ENCODE results near the gene SLC22A7. TPM values are rescaled to one million over a fixed set of nuclear protein-coding genes. Genes with fewer than 3 reads are reported as not detected.
"Not testable (repeated sequence)": the region's sequence is repeated elsewhere in the genome, so short reads cannot be mapped to it uniquely, and the experiment has no call there.

Gene SLC22A7
- total RNA-seq, 1 donor from 2014 or later: not detected

DNA sequence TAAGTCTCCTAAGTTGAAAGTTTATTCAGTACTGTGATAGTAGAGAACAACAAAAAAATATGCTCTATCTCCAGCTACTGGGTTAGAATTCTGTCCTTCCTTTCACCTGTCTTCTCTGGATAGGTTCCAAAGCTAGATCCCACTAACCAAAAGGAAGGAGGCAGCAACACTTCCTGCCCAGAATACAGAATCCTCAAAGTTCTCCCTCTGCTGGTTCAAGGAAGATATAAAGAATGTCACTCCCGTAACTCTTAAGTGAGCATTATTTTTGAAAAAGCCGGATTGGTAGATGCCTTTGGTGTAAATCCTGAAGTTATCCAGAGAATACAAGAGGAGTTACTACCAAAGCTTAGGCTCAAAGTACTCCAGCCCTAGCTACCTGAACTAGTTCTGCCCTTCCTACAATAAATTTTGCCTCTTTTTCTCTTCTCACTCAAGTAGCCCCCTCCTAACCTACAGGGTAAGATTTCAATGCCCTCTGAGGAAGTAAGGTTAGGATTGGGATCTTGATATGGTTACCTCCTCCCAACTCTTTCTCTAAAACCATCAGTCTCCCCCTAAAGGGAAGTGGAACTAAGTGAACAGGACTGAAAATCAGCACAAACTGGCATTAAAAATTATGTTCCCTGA lies 36.5 kb downstream of the SLC22A7 start:
- peaks cover 0 to 23% of the 10 kb centered on the region in 2 donors for H3K36me3 ChIP-seq
- H3K27me3 ChIP-seq: no peaks in the 10 kb centered on the region
- TF ChIP-seq POLR2AphosphoS5 (IDR thresholded peaks at IDR 0.05; ENCODE audit: insufficient read depth in 1 of 2, low read depth in 1 of 2): no peak
- TF ChIP-seq, protein P1, sequence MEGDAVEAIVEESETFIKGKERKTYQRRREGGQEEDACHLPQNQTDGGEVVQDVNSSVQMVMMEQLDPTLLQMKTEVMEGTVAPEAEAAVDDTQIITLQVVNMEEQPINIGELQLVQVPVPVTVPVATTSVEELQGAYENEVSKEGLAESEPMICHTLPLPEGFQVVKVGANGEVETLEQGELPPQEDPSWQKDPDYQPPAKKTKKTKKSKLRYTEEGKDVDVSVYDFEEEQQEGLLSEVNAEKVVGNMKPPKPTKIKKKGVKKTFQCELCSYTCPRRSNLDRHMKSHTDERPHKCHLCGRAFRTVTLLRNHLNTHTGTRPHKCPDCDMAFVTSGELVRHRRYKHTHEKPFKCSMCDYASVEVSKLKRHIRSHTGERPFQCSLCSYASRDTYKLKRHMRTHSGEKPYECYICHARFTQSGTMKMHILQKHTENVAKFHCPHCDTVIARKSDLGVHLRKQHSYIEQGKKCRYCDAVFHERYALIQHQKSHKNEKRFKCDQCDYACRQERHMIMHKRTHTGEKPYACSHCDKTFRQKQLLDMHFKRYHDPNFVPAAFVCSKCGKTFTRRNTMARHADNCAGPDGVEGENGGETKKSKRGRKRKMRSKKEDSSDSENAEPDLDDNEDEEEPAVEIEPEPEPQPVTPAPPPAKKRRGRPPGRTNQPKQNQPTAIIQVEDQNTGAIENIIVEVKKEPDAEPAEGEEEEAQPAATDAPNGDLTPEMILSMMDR (IDR thresholded peaks at IDR 0.05): peak in 1 of 3 experiments; percentile 18
- TF ChIP-seq POLR2A (IDR thresholded peaks at IDR 0.05): no peak
- DNase-seq (ENCODE audit: extremely low spot score in 2 of 2): no peak
- no peak overlapping the region for H3K27ac ChIP-seq
- H3K4me3 ChIP-seq: no peak overlapping the region
- H3K4me1 ChIP-seq: no peaks in the 10 kb centered on the region
- intact Hi-C loops (cut with DNase I): no loop called here
- H3K9me3 ChIP-seq: no peaks in the 10 kb centered on the region

DNA sequence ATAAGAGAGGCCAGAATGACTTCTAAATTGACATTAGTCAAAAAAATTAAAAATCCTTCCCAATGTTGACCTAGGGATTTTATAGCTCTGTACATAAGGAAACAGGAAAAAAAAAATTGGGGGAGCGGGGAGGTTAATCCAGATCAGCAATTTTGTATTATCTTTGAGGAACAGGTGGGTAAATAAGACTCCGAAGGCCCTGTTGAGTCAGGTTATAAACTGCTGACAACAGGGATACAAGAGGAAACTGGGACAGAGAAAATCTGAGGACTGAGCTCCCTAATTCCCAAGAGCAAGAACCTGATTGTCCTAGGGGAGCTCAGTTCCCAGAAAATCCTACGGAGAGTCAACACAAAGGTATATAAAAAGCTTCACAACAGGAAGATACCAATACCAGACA lies 37.4 kb downstream of the SLC22A7 start:
- no peak for DNase-seq (ENCODE audit: extremely low spot score in 2 of 2)
- intact Hi-C loops (cut with DNase I): no loop called here

DNA sequence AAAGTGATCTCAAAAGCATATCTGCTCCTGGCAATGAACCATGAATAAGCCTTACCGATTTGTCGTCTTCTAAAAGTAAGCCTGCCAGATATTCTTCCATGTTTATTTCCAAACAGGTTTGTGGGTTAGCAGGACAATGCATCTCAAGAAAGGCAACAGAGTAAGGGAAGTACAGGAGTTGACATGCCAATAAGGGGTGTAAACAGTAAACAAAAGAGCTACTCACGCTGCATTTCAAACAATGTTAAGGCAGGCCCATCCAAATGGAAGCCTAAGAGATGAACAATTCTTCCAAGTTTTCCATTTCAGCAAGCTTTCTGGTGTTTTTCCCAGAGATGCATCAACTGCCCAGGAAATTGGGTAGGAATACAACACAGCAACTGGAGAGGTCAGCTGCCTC lies 38.3 kb downstream of the SLC22A7 start:
- Histone ChIP-seq H3K27me3 (no peaks in the 10 kb centered on the region), H3K9me3 (no peaks in the 10 kb centered on the region), H3K36me3 (peaks cover 0 to 41% of the 10 kb centered on the region in 2 donors), H3K4me3 (no peak overlapping the region), H3K4me1 (no peaks in the 10 kb centered on the region), H3K27ac (no peak overlapping the region)
- no peak for DNase-seq (ENCODE audit: extremely low spot score in 2 of 2)
- intact Hi-C loops (cut with DNase I): no loop called here
- TF ChIP-seq POLR2AphosphoS5 (IDR thresholded peaks at IDR 0.05; ENCODE audit: insufficient read depth in 1 of 2, low read depth in 1 of 2) (no peak), POLR2A (IDR thresholded peaks at IDR 0.05) (no peak)
- TF ChIP-seq, protein P1 (IDR thresholded peaks at IDR 0.05): no peak

More for the DNA sequence above, 37.4 kb downstream of the SLC22A7 start:
- Histone ChIP-seq H3K4me1 (no peaks in the 10 kb centered on the region), H3K27ac (no peak overlapping the region), H3K9me3 (no peaks in the 10 kb centered on the region), H3K4me3 (no peak overlapping the region), H3K27me3 (no peaks in the 10 kb centered on the region), H3K36me3 (peaks cover 0 to 32% of the 10 kb centered on the region in 2 donors)
- TF ChIP-seq POLR2A (IDR thresholded peaks at IDR 0.05) (no peak), POLR2AphosphoS5 (IDR thresholded peaks at IDR 0.05; ENCODE audit: insufficient read depth in 1 of 2, low read depth in 1 of 2) (no peak)
- TF ChIP-seq, protein P1 (IDR thresholded peaks at IDR 0.05): no peak

DNA sequence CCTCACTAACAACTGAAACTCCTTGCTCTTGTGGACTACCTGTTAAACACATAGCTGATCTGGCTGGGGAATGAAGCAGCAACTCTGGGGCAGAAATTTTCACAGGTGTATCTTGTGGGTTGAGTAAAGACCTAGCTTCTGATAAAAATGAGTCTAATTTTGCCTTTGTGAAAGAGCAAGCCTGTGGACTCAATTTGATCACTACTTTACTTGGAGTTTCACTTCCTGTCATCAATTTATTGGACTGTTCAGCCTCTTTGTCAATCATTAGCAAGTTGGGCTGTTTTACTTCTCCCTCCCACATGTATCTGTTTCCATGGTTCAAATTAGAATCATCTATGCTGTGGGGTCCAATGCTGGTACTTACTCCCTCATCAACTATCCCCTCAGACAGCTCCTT lies 40.2 kb downstream of the SLC22A7 start:
- no peaks in the 10 kb centered on the region for H3K9me3 ChIP-seq
- H3K36me3 ChIP-seq: peaks cover 0 to 58% of the 10 kb centered on the region in 2 donors
- H3K27me3 ChIP-seq: no peaks in the 10 kb centered on the region
- TF ChIP-seq, protein P1 (IDR thresholded peaks at IDR 0.05): no peak
- TF ChIP-seq POLR2AphosphoS5 (IDR thresholded peaks at IDR 0.05; ENCODE audit: insufficient read depth in 1 of 2, low read depth in 1 of 2) (no peak), POLR2A (IDR thresholded peaks at IDR 0.05) (no peak)
- intact Hi-C loops (cut with DNase I): no loop called here
- DNase-seq (ENCODE audit: extremely low spot score in 2 of 2): no peak
- H3K4me1 ChIP-seq: no peaks in the 10 kb centered on the region
- no peak overlapping the region for H3K4me3 ChIP-seq
- no peak overlapping the region for H3K27ac ChIP-seq

DNA sequence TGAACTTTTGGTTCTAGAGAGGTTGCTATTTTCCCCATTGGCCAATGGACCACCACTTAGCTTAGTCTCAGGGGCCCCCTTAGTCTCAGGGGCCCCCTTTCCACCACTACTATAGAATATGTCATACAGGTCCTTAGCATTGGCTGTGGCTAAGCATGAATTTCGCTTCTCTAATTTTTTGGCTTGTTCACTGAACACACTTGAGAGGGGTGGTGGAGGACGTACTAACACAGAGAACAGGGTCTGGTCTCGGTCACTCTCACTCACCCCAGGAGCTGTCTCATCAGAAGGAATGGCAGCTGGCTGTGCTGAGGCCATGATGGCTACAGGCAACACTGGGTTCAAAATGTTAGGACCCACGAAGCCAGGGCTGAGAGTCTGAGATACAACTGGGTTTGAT lies 41.1 kb downstream of the SLC22A7 start:
- DNase-seq (ENCODE audit: extremely low spot score in 2 of 2): no peak
- Histone ChIP-seq H3K9me3 (no peaks in the 10 kb centered on the region), H3K36me3 (peaks cover 0 to 65% of the 10 kb centered on the region in 2 donors), H3K27me3 (no peaks in the 10 kb centered on the region), H3K4me1 (no peaks in the 10 kb centered on the region), H3K27ac (no peak overlapping the region), H3K4me3 (no peak overlapping the region)
- no peak for TF ChIP-seq POLR2A (IDR thresholded peaks at IDR 0.05)
- TF ChIP-seq, protein P1 (IDR thresholded peaks at IDR 0.05): no peak
- no peak for TF ChIP-seq POLR2AphosphoS5 (IDR thresholded peaks at IDR 0.05; ENCODE audit: insufficient read depth in 1 of 2, low read depth in 1 of 2)
- intact Hi-C loops (cut with DNase I): no loop called here

DNA sequence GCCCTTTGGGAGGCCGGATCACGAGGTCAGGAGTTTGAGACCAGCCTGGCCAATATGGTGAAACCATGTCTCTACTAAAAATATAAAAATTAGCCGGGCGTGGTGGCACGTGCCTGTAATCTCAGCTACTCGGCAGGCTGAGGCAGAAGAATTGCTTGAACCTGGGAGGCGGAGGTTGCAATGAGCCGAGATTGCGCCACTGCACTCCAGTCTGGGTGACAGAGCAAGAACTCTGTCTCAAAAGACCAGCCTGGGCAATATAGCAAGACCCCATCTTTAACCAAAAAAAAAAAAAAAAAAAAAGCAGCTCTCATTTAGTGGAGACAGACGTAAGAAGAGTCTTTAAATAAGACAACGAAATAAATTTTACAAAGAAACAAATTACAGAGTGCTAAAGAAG lies 48.2 kb downstream of the SLC22A7 start:
- H3K4me3 ChIP-seq; H3K4me1 ChIP-seq; H3K27me3 ChIP-seq; intact Hi-C loops (cut with DNase I); H3K27ac ChIP-seq; DNase-seq (ENCODE audit: extremely low spot score in 2 of 2); H3K9me3 ChIP-seq: not testable (repeated sequence)
- peaks cover 0 to 70% of the 10 kb centered on the region in 2 donors for H3K36me3 ChIP-seq
